HCT116 (cell line): ENCODE results near the gene FSTL4. TPM values are rescaled to one million over a fixed set of nuclear protein-coding genes. Genes with fewer than 3 reads are reported as not detected.

Experiments
- ATAC-seq: fragments of 200-7000 bp; cut with Tn5 transposase; 2 replicates; pipeline ENCODE4 v1.9.1; 2020; ENCODE audit warnings: mild to moderate bottlenecking, moderate library complexity
- BruUV-seq: library from RNA; stranded (reverse); fragments of 400-500 nt; replicated peaks from 2 replicates; lab custom pipeline; 2021; lab: Mats Ljungman, UMichigan
- CTCF ChIA-PET: fragments of 300-600 bp; sonication (Branson Sonifier 250); formaldehyde crosslinking; loops from one replicate; lab custom pipeline; 2021; ENCODE audit warnings: antibody characterized with exemption; lab: Charles Lee
- POLR2A ChIA-PET: fragments of 300-600, 350-600 bp; sonication (Branson Sonifier 250); formaldehyde crosslinking; loops from one replicate; lab custom pipeline; 2021; ENCODE audit warnings: antibody characterized with exemption; lab: Charles Lee
- RAD21 ChIA-PET, 2 experiments: fragments of 300-600 bp; sonication (Branson Sonifier 250); formaldehyde crosslinking; loops; one replicate each; lab custom pipeline; 2023; ENCODE audit warnings: low total read pairs in 2 of 2; ENCODE audit not compliant: uncharacterized antibody in 2 of 2, unreplicated experiment in 2 of 2, low non-redundant PET in 1 of 2; lab: Charles Lee
- DNase-seq: peaks from one replicate; pipeline ENCODE4 v3.0.0-alpha.2; 2010; ENCODE audit warnings: low read depth, low spot score
- H2AFZ ChIP-seq: fragments of 200-600 bp; shearing (Covaris generic), sonication (generic); 2 replicates; pipeline ENCODE4 v1.6.1; 2017; ENCODE audit warnings: low read depth, mixed run types, mixed read lengths, antibody characterized with exemption, low read length; ENCODE audit not compliant: poor library complexity, severe bottlenecking
- H3K27ac ChIP-seq: 2 replicates; pipeline ENCODE4 v1.5.1; 2012; ENCODE audit warnings: low read depth, low read length
- H3K27me3 ChIP-seq: fragments of 200-600 bp; sonication (generic); 2 replicates; pipeline ENCODE4 v1.6.1; 2016; ENCODE audit warnings: mixed run types, low read length, mixed read lengths; ENCODE audit not compliant: insufficient read depth
- H3K36me3 ChIP-seq, 2 experiments: fragments of 200-500 bp in 1 of 2; fragments of 200-600 bp in 1 of 2; sonication (Bioruptor generic) in 1 of 2; sonication (generic) in 1 of 2; 2 replicates each; pipeline versions ENCODE4 v1.5.1 to v1.6.1; 2014 to 2016; ENCODE audit warnings: low read length in 2 of 2, inconsistent platforms in 1 of 2, mixed read lengths in 1 of 2, mixed run types in 1 of 2; ENCODE audit not compliant: insufficient read depth in 2 of 2, control insufficient read depth in 1 of 2
- H3K4me1 ChIP-seq, 2 experiments: fragments of 200-600 bp in 1 of 2; sonication (generic) in 1 of 2; 2 replicates each; pipeline versions ENCODE4 v1.5.1 to v1.6.1; 2012 to 2017; ENCODE audit warnings: low read length in 2 of 2, inconsistent platforms in 1 of 2, mild to moderate bottlenecking in 1 of 2, mixed read lengths in 1 of 2, mixed run types in 1 of 2, moderate library complexity in 1 of 2; ENCODE audit not compliant: insufficient read depth in 2 of 2, control insufficient read depth in 1 of 2
- H3K4me2 ChIP-seq: fragments of 200-600 bp; sonication (generic); 2 replicates; pipeline ENCODE4 v1.6.1; 2017; ENCODE audit warnings: mixed run types, low read length, mixed read lengths
- H3K4me3 ChIP-seq, 2 experiments: fragments of 200-600 bp in 1 of 2; sonication (generic) in 1 of 2; replicated peaks in 1 of 2; 2 replicates each; pipeline ENCODE4 v1.5.1; 2011 to 2016; ENCODE audit warnings: low read length in 2 of 2, control low read depth in 1 of 2, low read depth in 1 of 2, mild to moderate bottlenecking in 1 of 2, mixed read lengths in 1 of 2, mixed run types in 1 of 2
- H3K79me2 ChIP-seq: fragments of 200-600 bp; sonication (generic); 2 replicates; pipeline ENCODE4 v1.6.1; 2017; ENCODE audit warnings: mild to moderate bottlenecking, mixed run types, low read length, moderate library complexity, mixed read lengths; ENCODE audit not compliant: insufficient read depth
- H3K9ac ChIP-seq: fragments of 200-600 bp; sonication (generic); 2 replicates; pipeline ENCODE4 v1.6.1; 2016; ENCODE audit warnings: low read length, mixed read lengths
- H3K9me2 ChIP-seq: fragments of 200-600 bp; sonication (generic), shearing (Covaris generic); 2 replicates; pipeline ENCODE4 v1.6.1; 2017; ENCODE audit warnings: mixed run types, mild to moderate bottlenecking, moderate library complexity; ENCODE audit not compliant: insufficient read depth
- H3K9me3 ChIP-seq, 2 experiments: fragments of 200-500 bp in 1 of 2; fragments of 200-600 bp in 1 of 2; sonication (Bioruptor generic) in 1 of 2; sonication (generic) in 1 of 2; 2 replicates each; pipeline ENCODE4 v1.6.1; 2014 to 2017; ENCODE audit warnings: low read length in 2 of 2, mixed read lengths in 2 of 2, inconsistent platforms in 1 of 2, low read depth in 1 of 2, mild to moderate bottlenecking in 1 of 2, mixed run types in 1 of 2, moderate library complexity in 1 of 2; ENCODE audit not compliant: control insufficient read depth in 1 of 2, insufficient read depth in 1 of 2
- H4K20me1 ChIP-seq: fragments of 200-600 bp; sonication (generic), shearing (Covaris generic); 2 replicates; pipeline ENCODE4 v1.6.1; 2017; ENCODE audit warnings: mixed run types, mild to moderate bottlenecking, moderate library complexity; ENCODE audit not compliant: insufficient read depth
- CBX3 ChIP-seq: IDR thresholded peaks from 2 replicates; pipeline ENCODE4 v1.6.1; 2012; ENCODE audit warnings: low read depth
- ELF1 ChIP-seq: IDR thresholded peaks from 2 replicates; pipeline ENCODE4 v1.6.1; 2012; ENCODE audit warnings: low read depth, borderline replicate concordance
- EZH2 ChIP-seq: fragments of 200-600 bp; sonication (generic); IDR thresholded peaks from 2 replicates; pipeline ENCODE4 v1.6.1; 2017; ENCODE audit warnings: antibody characterized with exemption, mixed run types
- POLR2A ChIP-seq: IDR thresholded peaks from 2 replicates; pipeline ENCODE4 v1.7.0; 2011; ENCODE audit warnings: borderline replicate concordance; ENCODE audit not compliant: insufficient read depth, insufficient read length; ENCODE audit errors: extremely low read depth
- POLR2AphosphoS5 ChIP-seq: IDR thresholded peaks from 2 replicates; pipeline ENCODE4 v1.6.1; 2011; ENCODE audit warnings: mild to moderate bottlenecking, low read depth, low read length, moderate library complexity
- RAD21 ChIP-seq: IDR thresholded peaks from 2 replicates; pipeline ENCODE4 v1.6.1; 2012; ENCODE audit warnings: low read depth, mild to moderate bottlenecking
- ZFX ChIP-seq: fragments of 450-650 bp; IDR thresholded peaks from 2 replicates; pipeline ENCODE4 v1.6.1; 2017
- intact Hi-C: fragments of 100-400 bp; cut with micrococcal nuclease; formaldehyde crosslinking; loops from 2 replicates; pipeline ENCODE4 v1.10.0; 2022
- total RNA-seq: library from RNA; stranded (reverse); gene quantifications from one replicate; pipeline ENCODE4 v1.2.1, GENCODE V29; 2021; ENCODE audit not compliant: unreplicated experiment
- TF ChIP-seq, protein P1 (sequence below), 3 experiments: fragments of 200-600 bp in 1 of 3; sonication (generic) in 1 of 3; IDR thresholded peaks in 2 of 3; conservative IDR thresholded peaks in 1 of 3; 2 replicates each; pipeline ENCODE4 v1.5.1; 2012 to 2017; ENCODE audit warnings: low read depth in 2 of 3, low read length in 2 of 3, antibody characterized with exemption in 1 of 3, borderline replicate concordance in 1 of 3, control low read depth in 1 of 3, mild to moderate bottlenecking in 1 of 3, mixed read lengths in 1 of 3, mixed run types in 1 of 3, moderate library complexity in 1 of 3; ENCODE audit not compliant: insufficient read depth in 1 of 3

The FSTL4 gene
- total RNA-seq, 1 experiment from 2014 or later = 0.37 TPM

DNA sequence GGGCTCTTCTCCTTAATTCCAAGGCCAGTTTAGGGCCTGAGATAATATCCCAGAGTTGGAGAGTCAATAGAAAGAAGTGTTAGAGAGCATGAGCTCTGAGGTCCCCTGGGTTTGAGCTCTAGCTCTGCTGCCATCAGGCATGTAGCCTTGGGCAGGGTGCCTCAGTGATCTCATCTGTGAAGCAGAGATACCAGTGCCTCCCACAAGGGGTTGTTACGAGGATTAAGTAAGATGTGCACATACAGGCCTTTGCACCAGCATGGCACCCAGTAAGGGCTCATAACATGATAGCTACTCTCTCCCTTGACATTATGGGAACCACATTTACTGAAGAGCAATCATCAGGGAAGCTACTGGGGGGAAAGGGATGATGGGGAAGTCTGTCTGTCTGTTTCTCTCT lies 294.8 kb downstream of the FSTL4 start:
- Histone ChIP-seq H3K4me2 (no peak overlapping the region), H3K9me2 (no peaks in the 10 kb centered on the region), H3K9me3 (no peaks in the 10 kb centered on the region), H3K27ac (no peak overlapping the region), H4K20me1 (no peaks in the 10 kb centered on the region), H2AFZ (no peak overlapping the region), H3K4me1 (peaks cover 6 to 17% of the 10 kb centered on the region in 2 experiments), H3K27me3 (no peaks in the 10 kb centered on the region), H3K79me2 (no peaks in the 10 kb centered on the region), H3K36me3 (no peaks in the 10 kb centered on the region), H3K9ac (no peak overlapping the region), H3K4me3 (no peak overlapping the region)
- intact Hi-C loops = no loop called here
- ChIA-PET POLR2A (no interaction called here), RAD21 (no interaction called here), CTCF (interaction anchor here (1.0 kb wide), 1 partner anchor 627 kb away, joined by 3 read pairs; no protein-coding TSS in a partner anchor)
- ATAC-seq (no peak), DNase-seq (no peak)
- TF ChIP-seq POLR2A = no peak
- no peak for TF ChIP-seq ELF1
- BruUV-seq = no TSS peak

DNA sequence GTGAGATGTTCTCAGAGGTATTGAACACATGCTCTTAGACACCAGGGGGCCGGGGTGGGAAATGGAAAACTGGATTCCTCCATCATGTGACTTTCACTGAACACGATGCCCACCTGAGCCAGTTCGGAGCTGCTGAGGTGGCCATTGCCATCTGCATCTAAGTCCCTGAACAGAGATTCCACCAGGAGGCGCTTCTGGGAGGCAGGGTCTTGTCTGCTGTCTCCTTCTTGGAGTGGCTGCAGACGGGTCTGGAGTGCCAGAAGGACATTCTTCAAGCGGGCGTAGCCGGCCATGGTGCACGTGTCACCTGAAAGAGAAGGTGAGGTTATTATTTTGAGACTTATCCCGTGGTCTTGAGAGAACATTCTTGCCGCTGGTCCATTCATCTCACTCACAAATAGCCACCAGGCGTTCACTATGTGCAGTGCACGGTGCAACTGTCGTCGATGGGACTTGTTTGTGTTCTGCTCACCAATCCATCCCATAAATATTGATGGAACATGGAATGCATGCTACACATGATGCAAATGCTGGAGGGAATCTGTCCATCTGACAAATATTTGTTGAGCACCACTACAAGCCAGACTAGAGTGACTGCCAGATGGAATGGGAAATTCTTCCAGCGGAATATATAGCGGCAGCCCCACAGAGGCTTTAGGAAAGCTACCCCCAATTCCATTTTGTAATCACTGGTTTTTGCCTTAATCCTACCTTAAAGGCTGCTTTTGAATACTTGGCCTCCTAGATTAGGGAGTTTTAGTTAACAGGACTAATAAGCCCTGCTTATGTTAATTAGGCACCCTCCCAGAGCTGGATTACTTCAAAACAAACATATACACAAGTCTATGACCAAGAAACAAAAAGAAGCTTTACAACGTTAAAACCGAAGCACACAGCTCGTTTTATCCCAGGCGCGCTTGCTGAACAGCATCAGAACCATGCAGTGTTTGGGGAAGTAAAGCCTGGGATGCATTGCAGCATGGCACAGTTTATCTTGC lies 295.7 kb downstream of the FSTL4 start:
- Histone ChIP-seq H3K27me3 (no peaks in the 10 kb centered on the region), H3K9ac (no peak overlapping the region), H3K9me2 (no peaks in the 10 kb centered on the region), H3K27ac (no peak overlapping the region), H4K20me1 (no peaks in the 10 kb centered on the region), H3K36me3 (no peaks in the 10 kb centered on the region), H3K4me2 (no peak overlapping the region), H3K4me3 (no peak overlapping the region), H3K4me1 (peaks cover 6 to 17% of the 10 kb centered on the region in 2 experiments), H3K79me2 (no peaks in the 10 kb centered on the region), H2AFZ (no peak overlapping the region), H3K9me3 (no peaks in the 10 kb centered on the region)
- intact Hi-C loops = no loop called here
- TF ChIP-seq ZFX (no peak), CBX3 (no peak), RAD21 (peak; percentile 41; the same call in 1 of the 2 replicates), EZH2 (no peak), POLR2A (no peak), POLR2AphosphoS5 (no peak)
- TF ChIP-seq, protein P1, sequence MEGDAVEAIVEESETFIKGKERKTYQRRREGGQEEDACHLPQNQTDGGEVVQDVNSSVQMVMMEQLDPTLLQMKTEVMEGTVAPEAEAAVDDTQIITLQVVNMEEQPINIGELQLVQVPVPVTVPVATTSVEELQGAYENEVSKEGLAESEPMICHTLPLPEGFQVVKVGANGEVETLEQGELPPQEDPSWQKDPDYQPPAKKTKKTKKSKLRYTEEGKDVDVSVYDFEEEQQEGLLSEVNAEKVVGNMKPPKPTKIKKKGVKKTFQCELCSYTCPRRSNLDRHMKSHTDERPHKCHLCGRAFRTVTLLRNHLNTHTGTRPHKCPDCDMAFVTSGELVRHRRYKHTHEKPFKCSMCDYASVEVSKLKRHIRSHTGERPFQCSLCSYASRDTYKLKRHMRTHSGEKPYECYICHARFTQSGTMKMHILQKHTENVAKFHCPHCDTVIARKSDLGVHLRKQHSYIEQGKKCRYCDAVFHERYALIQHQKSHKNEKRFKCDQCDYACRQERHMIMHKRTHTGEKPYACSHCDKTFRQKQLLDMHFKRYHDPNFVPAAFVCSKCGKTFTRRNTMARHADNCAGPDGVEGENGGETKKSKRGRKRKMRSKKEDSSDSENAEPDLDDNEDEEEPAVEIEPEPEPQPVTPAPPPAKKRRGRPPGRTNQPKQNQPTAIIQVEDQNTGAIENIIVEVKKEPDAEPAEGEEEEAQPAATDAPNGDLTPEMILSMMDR (IDR thresholded peaks at IDR 0.05 in 2 of 3, conservative IDR thresholded peaks at IDR 0.05 in 1 of 3; ENCODE audit: borderline replicate concordance in 1 of 3, insufficient read depth in 1 of 3, low read depth in 2 of 3, low read length in 2 of 3) = peak; percentile 52 to 63 (median 61); a peak in 5 of 6 replicates
- RAD21 ChIA-PET = no interaction called here
- peak; percentile 78 for ATAC-seq
- no TSS peak for BruUV-seq
- CTCF ChIA-PET = interaction anchor here (0.8 to 1.5 kb wide), 8 partner anchors 9 to 628 kb away, joined by 3 to 7 read pairs (median 3); no protein-coding TSS in a partner anchor
- peak; percentile 34 for DNase-seq
- POLR2A ChIA-PET = no interaction called here
